H1 (cell line): ENCODE results near the gene NAV2. TPM values are rescaled to one million over a fixed set of nuclear protein-coding genes. Genes with fewer than 3 reads are reported as not detected.
A peak's percentile ranks its signal among the peaks of the same experiment; 100 is the strongest.

Experiments
- CTCF ChIA-PET: fragments of 300-600 bp; sonication (Branson Sonifier 250); formaldehyde crosslinking; loops from one replicate; lab custom pipeline; 2021; ENCODE audit not compliant: partially characterized antibody; lab: Charles Lee
- POLR2A ChIA-PET: fragments of 300-600 bp; sonication (Branson Sonifier 250); formaldehyde crosslinking; loops from one replicate; lab custom pipeline; 2021; ENCODE audit warnings: inconsistent platforms; ENCODE audit not compliant: partially characterized antibody; lab: Charles Lee
- DNase-seq, 2 experiments: peaks; one replicate each; pipeline versions ENCODE4 v3.0.0 to v3.0.0-alpha.2; 2010 to 2022; ENCODE audit warnings: low spot score in 2 of 2, low read depth in 1 of 2, mixed read lengths in 1 of 2
- FAIRE-seq: peaks from 2 replicates; lab custom pipeline; 2011; peaks lifted over from hg19 to GRCh38; lab: Jason Lieb, UNC
- H2AFZ ChIP-seq: 2 replicates; pipeline ENCODE4 v1.8.1; 2012; ENCODE audit warnings: low read length, inconsistent platforms
- H2AK5ac ChIP-seq: 2 replicates; pipeline ENCODE4 v1.6.1; 2013; ENCODE audit warnings: low read depth, low read length
- H2BK120ac ChIP-seq: replicated peaks from 2 replicates; pipeline ENCODE3; 2013; ENCODE audit warnings: low read depth, low read length, inconsistent platforms
- H2BK12ac ChIP-seq: 2 replicates; pipeline ENCODE4 v1.6.1; 2013; ENCODE audit warnings: low read depth, low read length
- H2BK15ac ChIP-seq: 2 replicates; pipeline ENCODE4 v1.6.1; 2013; ENCODE audit warnings: low read length
- H2BK20ac ChIP-seq: 2 replicates; pipeline ENCODE4 v1.6.1; 2013; ENCODE audit warnings: low read length
- H2BK5ac ChIP-seq: 2 replicates; pipeline ENCODE4 v1.6.1; 2013; ENCODE audit warnings: low read depth, low read length
- H3K14ac ChIP-seq: 2 replicates; pipeline ENCODE4 v1.6.1; 2013; ENCODE audit warnings: inconsistent platforms; ENCODE audit not compliant: insufficient read length
- H3K18ac ChIP-seq: 2 replicates; pipeline ENCODE4 v1.6.1; 2013; ENCODE audit warnings: low read length; ENCODE audit errors: extremely low read depth
- H3K23ac ChIP-seq: 2 replicates; pipeline ENCODE4 v1.6.1; 2013; ENCODE audit warnings: inconsistent platforms; ENCODE audit not compliant: insufficient read length
- H3K23me2 ChIP-seq: 2 replicates; pipeline ENCODE4 v1.6.1; 2013; ENCODE audit warnings: low read depth, low read length
- H3K27ac ChIP-seq: 2 replicates; pipeline ENCODE4 v1.6.1; 2011; ENCODE audit warnings: low read depth, low read length, inconsistent platforms
- H3K27me3 ChIP-seq, 4 experiments: replicated peaks in 1 of 4; 1 replicate in 1 of 4; 2 replicates in 3 of 4; pipeline versions ENCODE4 v1.6.1 to v1.8.1; 2011 to 2013; ENCODE audit warnings: low read length in 3 of 4, mild to moderate bottlenecking in 3 of 4, inconsistent platforms in 2 of 4, mixed read lengths in 2 of 4, moderate library complexity in 1 of 4; ENCODE audit not compliant: control insufficient read depth in 3 of 4, insufficient read depth in 3 of 4; ENCODE audit errors: extremely low read depth in 1 of 4
- H3K36me3 ChIP-seq, 4 experiments: 2 replicates each; pipeline versions ENCODE4 v1.6.1 to v1.8.1; 2011 to 2013; ENCODE audit warnings: mild to moderate bottlenecking in 4 of 4, low read length in 3 of 4, moderate library complexity in 2 of 4, control low read depth in 1 of 4, inconsistent platforms in 1 of 4; ENCODE audit not compliant: insufficient read depth in 4 of 4, control insufficient read depth in 2 of 4
- H3K4ac ChIP-seq: replicated peaks from 2 replicates; pipeline ENCODE3; 2013; ENCODE audit warnings: low read length, low read depth, mixed read lengths, inconsistent platforms; ENCODE audit not compliant: insufficient read length
- H3K4me1 ChIP-seq, 4 experiments: replicated peaks in 1 of 4; 1 replicate in 1 of 4; 2 replicates in 3 of 4; pipeline versions ENCODE4 v1.6.1 to v1.8.1; 2011 to 2013; ENCODE audit warnings: low read length in 3 of 4, inconsistent platforms in 2 of 4, mixed read lengths in 1 of 4; ENCODE audit not compliant: insufficient read depth in 4 of 4, control insufficient read depth in 3 of 4
- H3K4me2 ChIP-seq, 2 experiments: 2 replicates each; pipeline versions ENCODE4 v1.6.1 to v1.8.1; 2011 to 2013; ENCODE audit warnings: low read depth in 2 of 2, low read length in 2 of 2, control low read depth in 1 of 2, inconsistent platforms in 1 of 2, mild to moderate bottlenecking in 1 of 2; ENCODE audit not compliant: insufficient read depth in 1 of 2
- H3K4me3 ChIP-seq, 4 experiments: fragments of 200-600, 300-600 bp in 1 of 4; sonication (generic), shearing (Covaris generic), sonication (Bioruptor Twin) in 1 of 4; 2 replicates each; pipeline versions ENCODE4 v1.5.1 to v1.8.1; 2011 to 2016; ENCODE audit warnings: low read length in 4 of 4, low read depth in 3 of 4, control low read depth in 2 of 4, inconsistent platforms in 2 of 4, mild to moderate bottlenecking in 2 of 4, mixed read lengths in 1 of 4, moderate library complexity in 1 of 4; ENCODE audit not compliant: insufficient read depth in 2 of 4; ENCODE audit errors: extremely low read depth in 1 of 4
- H3K56ac ChIP-seq: replicated peaks from 2 replicates; pipeline ENCODE3; 2013; ENCODE audit warnings: low read depth, mild to moderate bottlenecking, mixed read lengths, low read length, inconsistent platforms; ENCODE audit not compliant: insufficient read length
- H3K79me1 ChIP-seq: 2 replicates; pipeline ENCODE4 v1.6.1; 2013; ENCODE audit warnings: low read depth, low read length, control low read depth
- H3K79me2 ChIP-seq, 2 experiments: 2 replicates each; pipeline versions ENCODE4 v1.6.1 to v1.8.1; 2012 to 2013; ENCODE audit warnings: low read length in 2 of 2, mild to moderate bottlenecking in 2 of 2, inconsistent platforms in 1 of 2; ENCODE audit not compliant: insufficient read depth in 2 of 2, control insufficient read depth in 1 of 2
- H3K9ac ChIP-seq, 4 experiments: replicated peaks in 1 of 4; 1 replicate in 1 of 4; 2 replicates in 3 of 4; pipeline versions ENCODE4 v1.6.1 to v1.8.1; 2011 to 2013; ENCODE audit warnings: low read depth in 3 of 4, low read length in 3 of 4, control low read depth in 2 of 4, mild to moderate bottlenecking in 2 of 4, moderate library complexity in 2 of 4, inconsistent platforms in 1 of 4; ENCODE audit errors: extremely low read depth in 1 of 4
- H3K9me3 ChIP-seq, 2 experiments: 2 replicates each; pipeline versions ENCODE4 v1.6.1 to v1.8.1; 2012 to 2013; ENCODE audit warnings: mild to moderate bottlenecking in 2 of 2, moderate library complexity in 2 of 2, control low read depth in 1 of 2, inconsistent platforms in 1 of 2, low read depth in 1 of 2, low read length in 1 of 2, mixed read lengths in 1 of 2; ENCODE audit not compliant: insufficient read depth in 2 of 2
- H4K20me1 ChIP-seq, 2 experiments: replicated peaks in 1 of 2; 2 replicates each; pipeline versions ENCODE3 to v1.8.1; 2011 to 2013; ENCODE audit warnings: inconsistent platforms in 2 of 2, low read length in 2 of 2, mild to moderate bottlenecking in 1 of 2; ENCODE audit not compliant: insufficient read depth in 2 of 2, control insufficient read depth in 1 of 2
- H4K5ac ChIP-seq: 2 replicates; pipeline ENCODE4 v1.6.1; 2013; ENCODE audit warnings: low read length, low read depth, mixed read lengths, inconsistent platforms; ENCODE audit not compliant: insufficient read length
- H4K8ac ChIP-seq: 2 replicates; pipeline ENCODE4 v1.8.0; 2013; ENCODE audit warnings: mild to moderate bottlenecking, moderate library complexity, low read length, inconsistent platforms; ENCODE audit not compliant: insufficient read depth; ENCODE audit errors: extremely low read depth
- H4K91ac ChIP-seq: replicated peaks from 2 replicates; pipeline ENCODE3; 2013; ENCODE audit warnings: low read length, mixed read lengths, inconsistent platforms; ENCODE audit not compliant: insufficient read length
- GTF2F1 ChIP-seq: IDR thresholded peaks from 2 replicates; pipeline ENCODE4 v1.6.1; 2012; ENCODE audit warnings: low read depth, low read length, improper control_type of control experiment, borderline replicate concordance
- WGBS, 2 experiments: shearing (Covaris generic) in 1 of 2; methylation state at CpG; one replicate each; pipeline versions ENCODE4 v1.1.6 to v1.1.7; 2013 to 2015; ENCODE audit warnings: low lambda C conversion rate in 2 of 2, mixed read lengths in 2 of 2, inconsistent platforms in 1 of 2, low coverage in 1 of 2, missing lambda C conversion rate in 1 of 2; ENCODE audit not compliant: insufficient replicate concordance in 2 of 2, insufficient coverage in 1 of 2, insufficient read length in 1 of 2; ENCODE audit errors: extremely low coverage in 1 of 2, missing lambda C conversion rate in 1 of 2; 5-methylcytosine and 5-hydroxymethylcytosine counted together
- polyA plus RNA-seq, 7 experiments: library from polyadenylated mRNA; depleted of rRNA in 3 of 7; stranded (reverse) in 5 of 7; unstranded in 2 of 7; fragments of >200 nt in 5 of 7; fragments of 200-250 nt in 2 of 7; gene quantifications; 1 replicate in 5 of 7; 2 replicates in 1 of 7; 4 replicates in 1 of 7; pipeline versions ENCODE4 v1.2.1 to v1.2.3, GENCODE V29; 2011 to 2013; ENCODE audit warnings: missing spikeins in 2 of 7, mixed read lengths in 2 of 7
- total RNA-seq: library from RNA; stranded (reverse); fragmentation: NEBNext Ultra II Directional; extraction: Animal tissue kit (Norgen Biotek cat#: 25700); gene quantifications from 2 replicates; pipeline ENCODE4 v1.2.1, GENCODE V29; 2021

Gene NAV2
- total and polyA plus RNA-seq, 2 of the 8 experiments (the other 6 are each of a cell fraction or from before 2014, with no cell fraction given), result 35.6 to 73.6 TPM

- H3K18ac ChIP-seq, result peak overlapping the region; percentile 98
- peaks cover 7% of the 10 kb centered on the region; the same call in 1 of the 2 replicates for H3K23me2 ChIP-seq
- peak overlapping the region; percentile 97 for H4K91ac ChIP-seq
- peak overlapping the region; percentile 94 for H3K4ac ChIP-seq
- no peak overlapping the region for H2AFZ ChIP-seq
- peak overlapping the region; percentile 75 for H2BK120ac ChIP-seq
- FAIRE-seq, result no peak
- H4K8ac ChIP-seq, result no peak overlapping the region
- peak overlapping the region; percentile 29 for H2AK5ac ChIP-seq
- peak overlapping the region; percentile 55 for H3K56ac ChIP-seq
- no peak overlapping the region for H3K14ac ChIP-seq
- no peak for DNase-seq
- peaks cover 0 to 67% of the 10 kb centered on the region in 2 experiments; a peak in 3 of 4 replicates for H3K79me2 ChIP-seq
- ChIA-PET CTCF (interaction anchor here (1.4 to 8.0 kb wide), 3 partner anchors 10 to 76 kb away, joined by 5 to 44 read pairs (median 13); no protein-coding TSS in a partner anchor), POLR2A (interaction anchor here (1.3 to 5.0 kb wide), 2 partner anchors 8 to 46 kb away, joined by 3 to 37 read pairs; no protein-coding TSS in a partner anchor)
- H3K27ac ChIP-seq, result peak overlapping the region; percentile 72; the same call in 1 of the 2 replicates
- H4K20me1 ChIP-seq, result no peaks in the 10 kb centered on the region
- no peaks in the 10 kb centered on the region for H3K27me3 ChIP-seq
- no peaks in the 10 kb centered on the region for H3K9me3 ChIP-seq
- H3K79me1 ChIP-seq, result peaks cover 4% of the 10 kb centered on the region
- H3K4me2 ChIP-seq, result peak overlapping the region; percentile 28 to 73; a peak in 3 of 4 replicates
- H2BK12ac ChIP-seq, result peak overlapping the region; percentile 97
- peak overlapping the region; percentile 37; the same call in 1 of the 2 replicates for H2BK15ac ChIP-seq
- peaks cover 0 to 4% (median 2%) of the 10 kb centered on the region in 4 experiments; a peak in 1 of 8 replicates for H3K36me3 ChIP-seq
- peak overlapping the region; percentile 77 for H2BK5ac ChIP-seq
- peak overlapping the region; percentile 96 for H2BK20ac ChIP-seq
- no peak overlapping the region for H3K23ac ChIP-seq
- peak overlapping the region; percentile 49 for H4K5ac ChIP-seq
- peak overlapping the region in 1 of 4 experiments; percentile 7; a peak in 1 of 8 replicates for H3K4me3 ChIP-seq
- H3K9ac ChIP-seq, result no peak overlapping the region
- H3K4me1 ChIP-seq, result peaks cover 29 to 50% (median 42%) of the 10 kb centered on the region in 4 experiments
- 49% methylated on average over 2 of the region's 2 CpGs; no CpG with 5 or more reads in 1 of the 2 experiments for WGBS, 2 experiments
- TF ChIP-seq GTF2F1, result no peak
These were observed 106.5 kb downstream of the NAV2 start for GRCh38 chr11:19819148-19819547.
